ENCODE results near the gene SET.

Gene SET

GRCh38 chr9:128653908-128654307 is 35.1 kb upstream of the SET start:
- ATAC-seq, result no peak
- TF ChIP-seq CREB5 (CRISPR knock-in tag; IDR thresholded peaks at IDR 0.05; ENCODE audit: low read depth) (no peak), ZNF8 (CRISPR knock-in tag; IDR thresholded peaks at IDR 0.05) (no peak), ESRRG (CRISPR knock-in tag; IDR thresholded peaks at IDR 0.05) (no peak)

GRCh38 chr9:128654481-128654880 is 34.5 kb upstream of the SET start:
- no peak for ATAC-seq

GRCh38 chr9:128656416-128657343 is 32.3 kb upstream of the SET start, which contains the start of gene DYNC2I2:
TSS of gene DYNC2I2 (minus strand) at chr9:128656847. CDS start at chr9:128656726, 121 bp downstream.
- no peak for TF ChIP-seq GLIS3 (CRISPR knock-in tag; IDR thresholded peaks at IDR 0.05)
- no peak for TF ChIP-seq ARNTL (CRISPR knock-in tag; IDR thresholded peaks at IDR 0.05; ENCODE audit: borderline replicate concordance, low read depth)
- TF ChIP-seq ZFP3 (CRISPR knock-in tag; IDR thresholded peaks at IDR 0.05), result peak; percentile 66
- TF ChIP-seq CSDC2 (CRISPR knock-in tag; IDR thresholded peaks at IDR 0.05), result 0 out of 2 replicates have a peak, but pooled peaks have one; percentile 85
- TF ChIP-seq ZNF70 (CRISPR knock-in tag; IDR thresholded peaks at IDR 0.05), result no peak
- 0 out of 2 replicates have a peak, but pooled peaks have one; percentile 64 for TF ChIP-seq OSR1 (CRISPR knock-in tag; IDR thresholded peaks at IDR 0.05)
- no peak for TF ChIP-seq ZFP30 (CRISPR knock-in tag; IDR thresholded peaks at IDR 0.05)
- 0 out of 2 replicates have a peak, but pooled peaks have one; percentile 26 for TF ChIP-seq SNAI2 (CRISPR knock-in tag; IDR thresholded peaks at IDR 0.05)
- 0 out of 2 replicates have a peak, but pooled peaks have one; percentile 15 for TF ChIP-seq ZNF8 (CRISPR knock-in tag; IDR thresholded peaks at IDR 0.05)
- peak; percentile 76 for TF ChIP-seq TSHZ2 (CRISPR knock-in tag; IDR thresholded peaks at IDR 0.05)
- peak; percentile 58; the same call in 1 of the 2 replicates for TF ChIP-seq CSRNP3 (CRISPR knock-in tag; IDR thresholded peaks at IDR 0.05)
- peak; percentile 97 for ATAC-seq

More at GRCh38 chr9:128654481-128654880, 34.5 kb upstream of the SET start:
- TF ChIP-seq ARNTL (CRISPR knock-in tag; IDR thresholded peaks at IDR 0.05; ENCODE audit: borderline replicate concordance, low read depth) (no peak), ISL1 (CRISPR knock-in tag; IDR thresholded peaks at IDR 0.05) (no peak), ZNF8 (CRISPR knock-in tag; IDR thresholded peaks at IDR 0.05) (no peak), CSDC2 (CRISPR knock-in tag; IDR thresholded peaks at IDR 0.05) (no peak), TCF4 (CRISPR knock-in tag; IDR thresholded peaks at IDR 0.05; ENCODE audit: borderline replicate concordance) (no peak), ZC3H10 (CRISPR knock-in tag; IDR thresholded peaks at IDR 0.05) (no peak), OSR1 (CRISPR knock-in tag; IDR thresholded peaks at IDR 0.05) (no peak), ZFP3 (CRISPR knock-in tag; IDR thresholded peaks at IDR 0.05) (no peak), ESRRG (CRISPR knock-in tag; IDR thresholded peaks at IDR 0.05) (no peak), ZNF70 (CRISPR knock-in tag; IDR thresholded peaks at IDR 0.05) (no peak), ZNF565 (CRISPR knock-in tag; conservative IDR thresholded peaks at IDR 0.05; ENCODE audit: low read depth) (no peak), GLIS3 (CRISPR knock-in tag; IDR thresholded peaks at IDR 0.05) (no peak), CSRNP3 (CRISPR knock-in tag; IDR thresholded peaks at IDR 0.05) (no peak), BACH2 (CRISPR knock-in tag; IDR thresholded peaks at IDR 0.05; ENCODE audit: borderline replicate concordance) (no peak), CREB5 (CRISPR knock-in tag; IDR thresholded peaks at IDR 0.05; ENCODE audit: low read depth) (no peak), RARB (CRISPR knock-in tag; IDR thresholded peaks at IDR 0.05) (no peak)
